GM19240 (cell line): ENCODE data around the gene PPP2R5C.

Source experiments
- DNase-seq: peaks from one replicate; pipeline ENCODE4 v3.0.0; 2011; ENCODE audit warnings: low spot score; ENCODE audit not compliant: insufficient read length

Gene PPP2R5C

DNA sequence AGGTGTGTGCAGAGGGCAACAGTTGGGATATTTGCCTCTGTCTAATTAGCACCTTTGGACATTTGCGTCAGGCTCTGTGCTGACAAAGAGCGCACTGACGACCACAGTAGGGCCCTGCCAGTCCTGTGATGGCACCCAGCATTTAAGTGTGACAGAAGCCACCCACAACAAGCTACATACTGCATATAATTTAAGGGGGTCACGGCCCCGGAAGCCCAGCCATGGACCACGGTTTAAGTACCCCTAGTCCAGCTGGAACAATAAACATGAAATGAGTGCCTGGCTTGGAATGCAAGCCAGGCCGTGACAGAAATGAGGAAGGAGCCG is 186.0 kb downstream of the PPP2R5C start:
- DNase-seq: no peak

DNA sequence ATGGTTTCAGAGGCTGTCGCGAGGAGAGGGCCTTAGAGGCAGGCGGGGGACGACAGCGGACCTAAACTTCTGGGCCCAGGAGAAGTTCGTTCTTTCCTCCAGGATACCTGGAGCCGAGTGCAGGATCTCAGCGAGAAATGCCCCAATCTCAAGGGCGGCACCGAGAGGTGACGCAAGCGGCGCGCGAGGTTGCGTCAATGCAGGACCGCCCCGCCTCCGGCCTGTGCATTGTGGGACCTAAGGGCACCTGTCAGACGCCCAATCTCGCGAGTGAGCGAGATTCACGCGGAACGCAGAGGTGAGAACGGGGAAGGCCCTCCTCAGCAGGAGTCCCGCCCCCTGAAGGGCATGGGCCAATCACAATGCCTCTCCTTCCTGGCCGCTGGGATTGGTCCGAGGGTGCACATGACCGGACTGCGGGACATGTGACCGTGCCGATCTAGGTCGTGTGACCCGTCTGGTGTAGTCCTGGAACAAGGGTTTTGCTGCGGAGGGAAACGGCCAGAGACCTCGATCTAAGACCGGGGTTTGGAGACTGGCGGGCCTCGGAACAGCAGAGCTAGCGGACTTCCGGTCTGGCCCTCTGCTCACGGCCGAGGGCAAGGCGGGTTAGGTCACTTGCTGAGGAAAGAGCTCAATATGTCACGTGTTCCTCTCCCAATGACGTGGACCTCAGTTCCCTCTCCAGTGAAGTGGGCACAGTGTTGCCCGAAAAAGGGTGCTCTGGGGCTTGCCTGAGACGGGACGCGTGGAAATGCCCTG is 186.6 kb downstream of the PPP2R5C start:
- peak; percentile 98 for DNase-seq

DNA sequence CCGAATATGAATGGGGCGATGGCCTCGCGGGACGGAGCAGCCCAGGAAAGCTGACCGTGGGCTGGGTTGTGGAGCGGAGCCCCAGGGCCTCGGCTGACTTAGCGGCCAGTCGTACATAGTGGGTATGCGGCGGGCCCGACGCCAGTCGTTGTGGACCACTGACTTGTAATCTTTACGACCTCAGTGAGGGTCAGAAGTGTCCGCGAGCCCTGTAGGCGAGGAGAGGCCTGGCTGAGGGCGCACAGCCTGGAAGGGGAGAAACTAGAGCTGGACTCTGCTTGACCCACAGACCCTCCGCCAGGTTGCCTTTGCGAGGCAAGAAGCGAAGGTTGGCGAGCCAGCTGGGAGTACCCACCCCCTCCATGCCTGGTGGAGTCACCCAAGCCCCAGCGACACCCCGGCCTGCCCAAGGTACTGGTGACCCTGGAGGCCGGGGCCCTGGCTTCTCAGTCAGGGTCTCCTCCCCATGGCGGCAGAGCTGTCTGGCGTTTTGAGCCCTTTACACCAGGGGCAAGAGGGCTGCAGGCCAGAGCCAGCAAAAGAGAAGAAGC is 187.2 kb downstream of the PPP2R5C start:
- DNase-seq: no peak

DNA sequence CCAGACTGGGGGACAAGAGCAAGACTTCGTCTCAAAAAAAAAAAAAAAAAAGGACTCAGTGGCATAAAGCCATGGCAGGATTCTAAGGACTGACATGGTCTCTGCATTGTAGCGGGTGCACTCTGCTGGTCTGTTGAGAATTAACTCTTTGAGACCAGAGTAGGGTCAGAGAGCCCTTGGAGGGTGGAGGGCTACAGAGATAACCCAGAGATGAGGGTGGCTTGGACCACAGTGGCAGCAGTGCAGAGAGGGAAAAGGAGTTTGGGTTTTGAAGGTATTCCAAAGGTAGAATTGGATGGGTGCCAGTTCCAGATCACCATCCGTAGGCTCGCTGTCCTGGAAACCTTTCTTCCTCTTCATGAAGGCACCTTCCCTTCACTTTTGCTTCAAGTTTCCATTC is 188.6 kb downstream of the PPP2R5C start:
- DNase-seq: no peak

DNA sequence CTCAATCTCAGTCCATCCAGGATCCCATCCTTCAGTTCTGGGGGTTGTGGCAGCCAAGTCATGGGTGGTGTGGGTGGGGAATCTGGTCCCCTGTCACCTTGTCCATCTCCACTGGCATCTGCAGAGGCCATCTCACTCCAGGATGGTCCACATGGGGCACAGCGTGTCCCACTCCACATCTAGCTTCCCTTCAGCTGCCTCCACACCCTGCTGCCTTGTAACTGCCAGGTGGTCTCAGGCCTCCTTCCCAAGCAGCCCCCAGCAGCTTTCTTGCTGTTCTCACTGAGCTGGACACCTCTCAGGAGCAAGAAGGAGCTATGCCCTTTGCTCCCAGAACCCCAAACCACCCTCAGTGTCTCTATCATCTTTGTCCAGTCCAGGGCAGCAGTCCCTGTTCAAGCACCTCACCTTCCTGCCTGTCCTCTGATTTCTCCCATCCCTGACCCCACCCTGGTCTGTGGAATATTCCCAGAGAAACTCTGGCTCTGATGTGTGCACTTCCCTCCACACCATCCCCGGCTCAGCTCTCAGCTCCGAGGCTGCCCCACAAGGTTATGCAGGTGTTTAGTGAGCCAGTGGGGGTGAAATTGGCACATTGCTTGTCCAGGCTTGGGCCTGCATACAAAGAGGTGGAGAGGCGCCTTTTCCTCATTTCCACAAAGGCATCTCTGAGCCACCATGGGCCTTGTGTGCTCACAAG is 189.2 kb downstream of the PPP2R5C start:
- no peak for DNase-seq

DNA sequence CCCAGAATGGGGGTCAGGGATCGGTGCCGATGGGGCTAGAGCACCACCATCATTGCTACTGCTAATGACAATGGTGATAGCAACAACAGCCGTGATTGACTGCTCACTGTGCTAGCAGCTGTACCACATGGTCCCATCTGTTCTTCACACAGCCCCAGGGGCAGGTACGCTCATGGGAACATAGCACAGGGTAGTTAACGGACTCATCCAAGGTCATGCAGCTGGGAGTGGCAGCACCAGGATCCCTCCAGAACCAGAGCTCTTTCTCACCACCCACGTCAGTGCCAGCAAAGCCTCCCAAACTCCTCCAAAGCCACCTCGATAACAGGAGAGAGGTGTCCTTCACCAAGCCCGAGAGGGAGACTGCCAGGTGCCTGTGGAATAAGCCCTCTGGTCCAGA is 191.6 kb downstream of the PPP2R5C start:
- no peak for DNase-seq

DNA sequence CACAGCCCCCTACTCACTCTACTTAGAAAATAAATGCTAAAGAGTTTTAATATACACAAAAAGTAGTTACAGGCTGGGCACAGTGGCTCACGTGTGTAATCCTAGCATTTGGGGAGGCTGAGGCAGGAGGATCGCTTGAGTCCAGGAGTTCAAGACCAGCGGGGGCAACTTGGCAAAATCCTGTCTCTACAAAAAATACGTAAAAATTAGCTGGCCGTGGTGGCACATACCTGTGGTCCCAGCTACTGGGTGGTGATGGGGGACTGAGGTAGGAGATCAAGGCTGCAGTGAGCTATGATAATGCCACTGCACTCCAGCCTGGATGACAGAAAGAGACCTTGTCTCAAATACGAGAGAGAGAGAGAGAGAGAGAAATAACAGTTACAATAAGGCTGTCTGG is 193.0 kb downstream of the PPP2R5C start:
- DNase-seq: no peak

DNA sequence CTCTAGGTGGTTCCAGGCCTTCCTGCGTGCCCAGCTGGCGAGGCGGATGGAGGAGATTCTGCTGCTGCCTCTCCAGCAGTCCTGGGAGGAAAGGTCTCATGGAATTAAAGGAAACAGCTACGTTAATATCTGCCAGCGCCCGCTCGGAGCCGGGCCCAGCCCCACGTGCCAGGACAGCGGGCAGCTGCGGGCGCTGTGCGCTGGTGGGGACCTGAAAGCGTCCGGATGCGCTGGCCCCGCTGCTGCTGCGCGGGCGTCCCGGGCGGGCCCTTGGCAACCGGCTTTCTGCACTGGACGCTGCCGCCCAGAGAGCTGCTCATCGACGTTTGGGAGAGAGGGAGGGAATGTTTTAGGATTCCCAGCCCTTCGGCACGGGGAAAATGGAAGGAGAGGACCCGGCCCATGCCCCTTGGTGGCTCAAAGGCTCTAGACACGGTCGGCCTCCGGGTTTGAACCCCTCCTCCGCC is 194.2 kb downstream of the PPP2R5C start:
- no peak for DNase-seq

DNA sequence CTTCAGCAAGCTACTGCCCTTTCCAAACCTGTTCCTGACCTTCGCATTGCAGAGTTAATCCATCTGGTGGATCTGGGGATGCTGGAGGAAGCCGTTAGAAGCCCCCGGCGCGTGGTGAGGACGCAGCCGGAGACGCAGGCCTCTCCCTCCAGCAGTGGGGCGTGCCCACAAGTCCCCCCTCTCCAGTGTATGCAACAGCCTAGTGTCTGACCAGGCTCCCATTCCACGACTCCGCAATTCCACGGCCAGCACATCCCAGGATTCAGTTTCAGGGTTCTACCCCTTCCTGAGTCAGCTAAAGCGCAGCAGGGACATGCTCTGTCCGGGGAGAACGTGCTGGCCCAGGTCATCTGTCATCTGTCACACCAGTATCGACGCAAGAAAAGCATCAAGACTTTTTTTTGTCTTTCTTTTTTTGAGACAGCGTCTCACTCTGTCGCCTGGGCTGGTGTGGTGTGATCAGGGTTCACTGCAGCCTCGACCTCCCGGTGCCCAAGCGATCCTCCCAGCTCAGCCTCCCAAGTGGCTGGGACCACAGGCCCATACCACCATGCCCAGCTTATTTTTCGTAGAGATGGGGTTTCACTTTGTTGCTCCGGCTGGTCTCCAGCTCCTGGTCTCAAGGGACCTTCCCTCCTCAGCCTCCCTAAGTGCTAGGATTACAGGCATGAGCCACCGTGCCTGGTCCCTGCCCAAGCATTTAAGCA is 194.8 kb downstream of the PPP2R5C start:
- DNase-seq: no peak

DNA sequence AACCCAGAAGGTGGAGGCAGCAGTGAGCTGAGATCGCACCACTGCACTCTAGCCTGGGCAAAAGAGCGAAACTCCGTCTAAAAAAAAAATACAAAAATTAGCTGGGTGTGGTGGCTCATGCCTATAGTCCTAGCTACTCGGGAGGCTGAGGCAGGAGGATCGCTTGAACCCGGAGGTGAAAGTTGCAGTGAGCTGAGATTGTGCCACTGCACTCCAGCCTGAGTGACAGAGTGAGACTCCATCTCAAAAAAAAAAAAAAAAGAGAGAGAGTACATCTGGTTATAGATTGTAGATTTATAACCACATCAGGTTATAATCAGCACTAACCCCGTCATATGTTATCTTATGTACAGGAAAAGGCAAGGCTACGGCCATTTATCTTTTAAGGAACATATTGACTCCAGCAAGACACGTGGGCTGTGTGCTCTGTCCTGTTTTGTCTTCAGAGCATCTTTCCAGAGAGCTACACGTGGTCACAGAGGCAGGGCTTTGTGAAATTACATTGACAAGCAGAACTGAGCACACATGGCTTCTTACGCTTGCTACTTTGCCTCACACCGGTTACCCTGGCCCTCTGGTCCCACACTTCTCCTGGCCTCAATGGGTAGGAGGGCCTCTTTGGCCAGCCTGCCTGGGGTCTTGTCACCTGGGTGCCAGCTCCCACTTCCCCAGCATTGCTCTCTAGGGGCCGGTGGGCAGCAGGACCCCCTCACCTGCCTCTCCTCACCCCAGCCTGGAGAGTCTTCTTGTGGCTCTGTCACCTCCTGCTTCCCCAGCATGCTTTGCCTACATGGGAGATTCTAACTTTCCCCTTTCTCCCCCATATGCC is 196.1 kb downstream of the PPP2R5C start:
- no peak for DNase-seq

DNA sequence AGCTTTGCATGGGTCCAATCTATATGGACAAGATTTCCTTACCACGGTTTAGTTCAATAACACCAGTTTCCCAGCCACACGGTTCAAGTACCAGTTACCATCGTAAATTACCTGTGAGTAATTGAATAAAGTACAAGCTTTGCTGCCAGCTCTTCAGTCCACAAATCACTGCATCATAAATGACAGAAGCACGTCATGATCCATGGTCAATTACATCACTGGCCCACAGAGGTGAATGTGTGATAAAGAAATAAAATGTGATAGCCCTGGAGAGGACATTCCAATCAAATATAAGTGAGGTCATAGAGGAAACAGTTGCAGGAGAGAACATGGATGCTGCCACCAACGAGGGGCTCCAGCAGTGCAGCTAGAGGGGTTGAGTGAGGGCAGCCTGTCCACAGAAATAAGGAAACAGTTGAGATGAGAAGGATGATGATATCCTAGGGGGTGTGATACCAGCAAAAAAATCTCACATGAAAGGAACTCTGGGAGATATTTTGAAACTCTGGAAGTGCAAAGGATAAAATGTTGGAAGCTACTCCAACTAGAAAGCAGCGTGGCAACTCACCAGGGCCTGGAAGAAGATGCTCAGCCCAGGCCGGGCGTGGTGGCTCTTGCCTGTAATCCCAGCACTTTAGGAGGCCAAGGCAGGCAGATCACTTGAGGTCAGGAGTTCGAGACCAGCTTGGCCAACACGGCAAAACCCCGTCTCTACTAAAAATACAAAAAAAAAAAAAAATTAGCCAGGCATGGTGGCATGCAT is 197.1 kb downstream of the PPP2R5C start:
- no peak for DNase-seq

DNA sequence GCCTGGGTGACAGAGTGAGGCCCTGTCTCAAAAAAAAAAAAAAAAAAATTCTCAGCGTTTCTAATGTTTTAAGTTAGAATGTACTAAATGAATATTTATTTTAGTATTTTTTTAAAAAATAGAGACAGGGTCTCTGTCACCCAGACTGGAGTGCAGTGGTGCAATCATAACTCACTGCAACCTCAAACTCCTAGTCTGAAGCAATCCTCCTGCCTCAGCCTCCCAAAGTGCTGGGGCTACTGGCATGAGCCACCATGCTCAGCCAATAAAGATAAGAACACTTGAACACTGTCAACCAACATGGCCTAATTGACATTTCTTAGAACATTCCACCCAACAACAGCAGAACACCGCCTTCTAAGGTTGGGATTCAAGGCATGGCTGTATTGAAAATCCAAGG is 197.8 kb downstream of the PPP2R5C start:
- no peak for DNase-seq

DNA sequence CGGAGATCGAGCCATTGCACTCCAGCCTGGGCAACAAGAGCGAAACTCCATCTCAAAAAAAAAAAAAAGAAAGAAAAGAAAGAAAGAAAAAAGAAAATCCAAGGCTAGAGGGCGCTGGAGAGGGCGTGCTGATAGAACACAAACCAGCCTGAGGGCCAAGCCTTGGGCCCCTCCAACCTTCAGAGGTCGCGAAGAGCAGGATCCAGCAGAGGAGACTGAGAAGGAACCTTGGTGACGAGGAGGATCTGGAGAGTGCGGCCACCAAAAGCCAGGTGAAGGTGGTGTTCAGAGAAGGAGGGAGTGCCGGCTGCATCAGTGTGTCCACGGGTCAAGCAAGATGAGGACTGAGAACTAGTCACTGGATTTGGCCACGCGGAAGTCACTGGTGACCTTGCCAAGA is 198.7 kb downstream of the PPP2R5C start:
- DNase-seq: no peak

DNA sequence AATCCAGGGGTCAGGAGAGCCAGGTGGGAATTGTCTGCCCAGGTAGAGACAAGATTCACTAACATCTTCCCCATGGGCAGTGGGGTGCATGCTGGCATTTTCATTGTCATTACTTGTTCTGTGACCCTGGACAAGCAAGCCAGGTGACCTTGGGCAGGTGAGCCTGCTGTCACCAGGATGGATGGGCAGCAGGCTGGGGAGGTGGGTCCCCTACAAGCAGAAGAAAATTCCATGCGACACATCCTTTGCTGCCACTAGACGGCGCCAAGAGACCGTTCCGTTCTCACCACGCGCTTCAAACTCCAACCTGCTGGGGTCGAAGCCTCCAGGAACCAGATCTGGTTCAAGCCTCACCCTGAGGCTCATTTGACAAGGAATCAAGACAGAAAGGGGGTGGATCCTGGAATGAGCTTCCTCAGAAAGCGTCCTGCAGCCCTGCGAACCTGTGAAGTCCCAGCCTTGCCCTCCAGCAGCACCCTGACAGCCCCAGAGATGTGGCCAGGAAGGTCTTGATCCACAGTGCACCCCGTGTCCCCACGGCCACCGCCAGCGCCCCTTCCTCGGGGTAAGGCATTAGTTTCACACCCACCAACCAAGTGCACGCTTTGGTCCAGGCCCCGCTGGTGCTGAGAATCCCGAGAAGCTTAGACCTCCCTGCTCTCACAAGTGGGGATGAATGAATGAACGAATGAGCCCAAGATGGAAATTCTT is 199.7 kb downstream of the PPP2R5C start:
- peak; percentile 86 for DNase-seq

DNA sequence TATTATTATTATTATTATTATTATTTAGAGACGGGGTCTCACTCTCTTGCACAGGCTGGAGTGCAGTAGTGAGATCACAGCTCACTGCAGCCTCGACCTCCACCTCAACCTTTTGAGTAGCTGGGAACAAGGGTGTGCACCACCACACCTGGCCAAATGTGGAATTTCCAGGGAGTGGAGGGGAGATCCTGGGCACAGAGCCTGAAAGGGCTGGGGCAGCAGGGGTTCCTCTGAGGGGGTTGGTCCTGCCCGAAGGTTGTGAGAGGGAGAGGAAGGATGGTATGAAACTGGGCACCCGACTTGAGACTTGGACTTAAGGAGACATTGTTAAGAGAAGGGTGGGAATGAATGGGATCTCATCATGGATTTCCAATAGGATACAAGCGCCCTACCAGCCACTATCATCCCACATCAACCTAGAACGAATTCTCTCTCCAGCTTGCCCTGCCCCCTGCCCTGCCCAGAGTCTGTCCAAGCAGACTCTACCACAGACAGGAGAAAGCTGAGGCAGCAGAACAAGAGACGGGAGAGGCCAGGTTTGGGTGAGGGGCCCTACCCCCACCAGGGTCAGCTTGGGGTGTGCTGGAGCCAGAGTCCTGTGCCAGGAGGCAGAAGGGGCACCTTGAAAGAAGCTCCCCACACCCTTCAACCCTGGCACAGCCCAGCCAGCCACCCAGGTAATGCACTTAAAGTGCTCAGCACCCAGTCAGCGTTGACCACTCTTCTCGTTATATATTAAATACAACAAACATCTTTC is 200.4 kb downstream of the PPP2R5C start:
- no peak for DNase-seq

DNA sequence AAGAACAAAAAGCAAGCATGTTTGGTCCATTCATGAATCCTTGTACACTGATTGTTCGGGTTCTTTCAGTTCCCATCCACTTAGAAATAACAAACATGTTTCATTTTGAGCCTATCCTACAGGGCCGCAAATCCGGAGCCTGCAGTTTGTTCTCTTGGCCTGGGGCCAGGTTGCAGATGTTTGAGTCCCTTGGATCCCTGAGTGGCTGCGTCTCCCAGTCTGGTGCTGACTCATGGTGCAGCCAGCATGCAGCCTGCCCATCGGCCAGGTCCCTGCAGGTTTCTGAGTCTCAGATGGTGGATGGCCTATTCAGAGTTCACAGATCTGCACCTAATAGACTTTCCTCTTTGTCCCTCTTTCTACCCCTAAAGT is 201.0 kb downstream of the PPP2R5C start:
- DNase-seq: no peak

DNA sequence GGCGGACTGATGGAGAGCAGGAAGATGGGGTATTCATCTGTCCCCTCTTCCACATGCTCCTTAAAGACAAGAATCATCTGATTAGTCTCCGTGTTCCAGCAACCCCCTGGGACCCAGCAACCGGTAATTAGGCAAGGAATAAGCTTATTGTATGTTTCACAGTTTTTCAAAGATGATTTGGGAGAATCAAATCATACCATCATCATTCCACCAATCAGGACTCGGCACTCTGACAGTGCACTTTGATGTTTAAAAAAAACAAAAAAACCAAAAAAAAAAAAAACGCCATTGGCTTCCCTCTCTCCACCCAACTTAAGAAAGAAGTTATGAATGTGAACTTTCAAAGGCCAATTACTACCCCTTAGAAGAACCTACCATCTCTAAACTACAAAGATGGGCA is 201.5 kb downstream of the PPP2R5C start:
- no peak for DNase-seq

DNA sequence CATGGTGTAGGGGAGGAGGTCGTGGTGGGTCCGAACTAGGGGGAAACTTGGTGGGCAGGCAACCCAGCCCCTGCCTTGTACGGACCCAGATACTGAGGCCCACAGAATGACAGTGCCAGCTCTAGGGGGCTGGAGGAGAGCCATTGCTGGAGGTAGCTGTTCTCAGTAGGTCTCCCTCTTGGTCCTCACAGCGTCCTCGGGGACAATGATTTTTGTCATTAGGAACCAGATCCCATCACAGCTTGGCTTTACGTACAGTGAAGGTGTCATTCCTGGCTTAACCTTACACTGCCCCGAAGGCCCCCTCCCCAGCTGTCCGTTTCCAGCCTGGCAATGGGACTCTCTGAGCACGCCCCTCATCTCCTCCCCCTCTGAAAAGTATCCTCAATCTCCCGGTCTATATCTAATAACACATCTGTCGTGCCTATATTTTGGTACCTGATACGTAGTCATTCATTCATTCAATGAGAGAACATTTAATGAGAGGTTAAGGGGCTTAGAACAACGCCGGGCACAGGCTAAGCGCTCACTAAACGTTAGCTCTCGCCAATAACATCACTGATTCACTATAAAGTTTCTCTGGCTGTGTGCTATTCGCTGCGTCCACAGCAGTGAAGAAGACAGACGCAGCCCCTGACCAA is 202.3 kb downstream of the PPP2R5C start:
- no peak for DNase-seq
